ENCODE measurements around the gene ASB9. TPM values are rescaled to one million over a fixed set of nuclear protein-coding genes. Genes with fewer than 3 reads are reported as not detected.
"Not testable (repeated sequence)": the region's sequence is repeated elsewhere in the genome, so short reads cannot be mapped to it uniquely, and the experiment has no call there.

ASB9 gene
- total and polyA plus RNA-seq, 2 donors (not counting 1 experiment from before 2014, with no cell fraction given): 1.2 TPM; not detected in 1

DNA sequence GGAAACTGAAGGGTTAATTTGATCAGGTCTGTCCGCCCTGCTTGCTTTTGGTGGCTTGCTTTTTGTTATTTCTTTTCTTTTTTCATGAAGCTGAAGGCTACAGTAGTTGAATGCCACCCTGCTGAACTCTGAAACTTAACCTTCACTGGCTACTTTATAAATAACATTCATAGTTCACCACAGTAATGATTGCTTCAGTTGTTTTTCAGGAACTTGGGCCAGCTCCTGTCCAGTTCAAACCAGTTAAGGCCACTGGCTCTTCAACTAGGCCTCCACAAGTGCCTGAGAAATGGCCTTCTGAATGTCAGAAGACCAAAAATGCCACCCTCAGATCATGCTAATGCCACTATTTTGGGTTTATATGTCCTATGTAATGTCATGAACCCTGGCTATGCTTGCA is 7.7 kb upstream of the ASB9 start:
- Histone ChIP-seq H3K27me3 (ENCODE audit: control insufficient read depth, insufficient read depth, low read length) (no peaks in the 10 kb centered on the region), H2AFZ (ENCODE audit: low read length) (no peak overlapping the region), H3K4me3 (replicated peaks in 1 of 4; ENCODE audit: control extremely low read depth in 1 of 4, insufficient read depth in 1 of 4, low read depth in 3 of 4, low read length in 4 of 4) (no peak overlapping the region), H3K79me2 (ENCODE audit: control insufficient read depth, insufficient read depth, low read length) (no peaks in the 10 kb centered on the region), H3K27ac (ENCODE audit: insufficient read depth, low read length) (no peak overlapping the region), H4K20me1 (ENCODE audit: control insufficient read depth, extremely low read depth, insufficient read depth, low read length) (no peaks in the 10 kb centered on the region), H3K36me3 (ENCODE audit: control insufficient read depth, insufficient read depth, low read length) (no peaks in the 10 kb centered on the region), H3K9ac (ENCODE audit: insufficient read depth, low read length) (no peak overlapping the region), H3K4me1 (ENCODE audit: control insufficient read depth, extremely low read depth, insufficient read depth, low read length) (no peaks in the 10 kb centered on the region), H3K9me3 (ENCODE audit: control insufficient read depth, insufficient read depth, low read depth, low read length) (no peaks in the 10 kb centered on the region), H3K4me2 (ENCODE audit: extremely low read depth, insufficient read depth, low read length) (no peak overlapping the region)
- DNase-seq (ENCODE audit: low read depth in 2 of 2): no peak
- TF ChIP-seq, protein P1, sequence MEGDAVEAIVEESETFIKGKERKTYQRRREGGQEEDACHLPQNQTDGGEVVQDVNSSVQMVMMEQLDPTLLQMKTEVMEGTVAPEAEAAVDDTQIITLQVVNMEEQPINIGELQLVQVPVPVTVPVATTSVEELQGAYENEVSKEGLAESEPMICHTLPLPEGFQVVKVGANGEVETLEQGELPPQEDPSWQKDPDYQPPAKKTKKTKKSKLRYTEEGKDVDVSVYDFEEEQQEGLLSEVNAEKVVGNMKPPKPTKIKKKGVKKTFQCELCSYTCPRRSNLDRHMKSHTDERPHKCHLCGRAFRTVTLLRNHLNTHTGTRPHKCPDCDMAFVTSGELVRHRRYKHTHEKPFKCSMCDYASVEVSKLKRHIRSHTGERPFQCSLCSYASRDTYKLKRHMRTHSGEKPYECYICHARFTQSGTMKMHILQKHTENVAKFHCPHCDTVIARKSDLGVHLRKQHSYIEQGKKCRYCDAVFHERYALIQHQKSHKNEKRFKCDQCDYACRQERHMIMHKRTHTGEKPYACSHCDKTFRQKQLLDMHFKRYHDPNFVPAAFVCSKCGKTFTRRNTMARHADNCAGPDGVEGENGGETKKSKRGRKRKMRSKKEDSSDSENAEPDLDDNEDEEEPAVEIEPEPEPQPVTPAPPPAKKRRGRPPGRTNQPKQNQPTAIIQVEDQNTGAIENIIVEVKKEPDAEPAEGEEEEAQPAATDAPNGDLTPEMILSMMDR (conservative IDR thresholded peaks at IDR 0.05 in 1 of 2, IDR thresholded peaks at IDR 0.05 in 1 of 2; ENCODE audit: low read depth in 1 of 2, low read length in 2 of 2): no peak
- no peak for TF ChIP-seq EZH2 (IDR thresholded peaks at IDR 0.05; ENCODE audit: low read length, missing control alignments)

DNA sequence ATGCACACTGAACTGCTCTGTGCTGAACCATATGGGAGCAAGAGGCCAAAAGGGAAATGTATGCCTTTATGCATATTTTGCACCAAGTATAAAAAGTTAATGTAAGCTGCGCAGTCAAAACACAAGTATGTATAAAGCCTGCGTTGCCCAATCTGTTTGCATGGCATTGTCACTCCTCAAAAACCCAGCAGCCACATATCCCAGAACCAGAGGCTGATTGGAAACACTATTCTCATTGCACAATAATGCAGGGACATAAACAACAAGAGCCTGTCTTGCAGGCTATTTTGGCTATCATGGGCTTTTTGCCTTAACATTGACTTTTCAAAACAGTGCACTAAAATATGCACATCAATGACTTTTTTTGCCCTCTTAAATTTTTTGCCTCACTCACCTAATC is 5.1 kb upstream of the ASB9 start:
- Histone ChIP-seq H3K79me2 (ENCODE audit: control insufficient read depth, insufficient read depth, low read length) (no peaks in the 10 kb centered on the region), H3K4me1 (ENCODE audit: control insufficient read depth, extremely low read depth, insufficient read depth, low read length) (no peaks in the 10 kb centered on the region), H3K4me3 (replicated peaks in 1 of 4; ENCODE audit: control extremely low read depth in 1 of 4, insufficient read depth in 1 of 4, low read depth in 3 of 4, low read length in 4 of 4) (no peak overlapping the region), H3K4me2 (ENCODE audit: extremely low read depth, insufficient read depth, low read length) (no peak overlapping the region), H4K20me1 (ENCODE audit: control insufficient read depth, extremely low read depth, insufficient read depth, low read length) (no peaks in the 10 kb centered on the region), H3K27ac (ENCODE audit: insufficient read depth, low read length) (no peak overlapping the region), H3K9ac (ENCODE audit: insufficient read depth, low read length) (no peak overlapping the region), H3K27me3 (ENCODE audit: control insufficient read depth, insufficient read depth, low read length) (no peaks in the 10 kb centered on the region), H3K9me3 (ENCODE audit: control insufficient read depth, insufficient read depth, low read depth, low read length) (no peaks in the 10 kb centered on the region), H2AFZ (ENCODE audit: low read length) (no peak overlapping the region), H3K36me3 (ENCODE audit: control insufficient read depth, insufficient read depth, low read length) (no peaks in the 10 kb centered on the region)
- DNase-seq (ENCODE audit: low read depth in 2 of 2): no peak
- TF ChIP-seq, protein P1 (conservative IDR thresholded peaks at IDR 0.05 in 1 of 2, IDR thresholded peaks at IDR 0.05 in 1 of 2; ENCODE audit: low read depth in 1 of 2, low read length in 2 of 2): no peak
- no peak for TF ChIP-seq EZH2 (IDR thresholded peaks at IDR 0.05; ENCODE audit: low read length, missing control alignments)

DNA sequence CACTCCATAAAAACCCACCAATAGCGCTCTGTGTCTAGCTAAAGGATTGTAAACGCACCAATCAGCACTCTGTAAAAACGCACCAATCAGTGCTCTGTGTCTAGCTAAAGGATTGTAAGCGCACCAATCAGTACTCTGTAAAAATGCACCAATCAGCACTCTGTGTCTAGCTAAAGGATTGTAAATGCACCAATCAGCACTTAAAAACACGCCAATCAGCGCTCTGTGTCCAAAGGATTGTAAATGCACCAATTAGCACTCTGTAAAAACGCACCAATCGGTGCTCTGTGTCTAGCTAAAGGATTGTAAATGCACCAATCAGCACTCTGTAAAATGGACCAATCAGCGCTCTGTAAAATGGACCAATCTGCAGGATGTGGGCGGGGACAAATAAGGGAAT is 3.4 kb upstream of the ASB9 start:
- not testable (repeated sequence) for H3K36me3 ChIP-seq (ENCODE audit: control insufficient read depth, insufficient read depth, low read length); H4K20me1 ChIP-seq (ENCODE audit: control insufficient read depth, extremely low read depth, insufficient read depth, low read length); H3K4me2 ChIP-seq (ENCODE audit: extremely low read depth, insufficient read depth, low read length); H3K79me2 ChIP-seq (ENCODE audit: control insufficient read depth, insufficient read depth, low read length); H3K4me3 ChIP-seq (replicated peaks in 1 of 4; ENCODE audit: control extremely low read depth in 1 of 4, insufficient read depth in 1 of 4, low read depth in 3 of 4, low read length in 4 of 4); H3K9ac ChIP-seq (ENCODE audit: insufficient read depth, low read length); H3K9me3 ChIP-seq (ENCODE audit: control insufficient read depth, insufficient read depth, low read depth, low read length); DNase-seq (ENCODE audit: low read depth in 2 of 2); H3K4me1 ChIP-seq (ENCODE audit: control insufficient read depth, extremely low read depth, insufficient read depth, low read length); H2AFZ ChIP-seq (ENCODE audit: low read length); H3K27me3 ChIP-seq (ENCODE audit: control insufficient read depth, insufficient read depth, low read length); H3K27ac ChIP-seq (ENCODE audit: insufficient read depth, low read length)

Data from fibroblast of lung (primary cell).